ENCODE results near the gene NRP2. TPM values are rescaled to one million over a fixed set of nuclear protein-coding genes. Genes with fewer than 3 reads are reported as not detected.

The NRP2 gene
- total RNA-seq, 2 donors from 2014 or later = 69.7 to 92.4 TPM

- no peaks in the 10 kb centered on the region for H3K27me3 ChIP-seq (ENCODE audit: control insufficient read depth, insufficient read depth, low read length, poor library complexity, severe bottlenecking)
- no peaks in the 10 kb centered on the region for H3K27me3 Mint-ChIP-seq (ENCODE audit: insufficient read depth)
- TF ChIP-seq CTCF (conservative IDR thresholded peaks at IDR 0.05) = no peak
- H3K9me3 ChIP-seq (ENCODE audit: control insufficient read depth, low read length) = no peaks in the 10 kb centered on the region
- 85% methylated on average over 7 to 9 of the region's 9 CpGs for WGBS, 2 experiments (ENCODE audit: insufficient coverage in 1 of 2, insufficient read length in 1 of 2)
- H3K4me1 Mint-ChIP-seq = peaks cover 39% of the 10 kb centered on the region
- no peaks in the 10 kb centered on the region for H3K9me3 Mint-ChIP-seq
- H3K36me3 ChIP-seq (ENCODE audit: control insufficient read depth, insufficient read depth, low read length) = peaks cover 85% of the 10 kb centered on the region
- no peak overlapping the region for H3K4me3 Mint-ChIP-seq
- H3K4me3 ChIP-seq (ENCODE audit: low read length) = no peak overlapping the region
- H3K27ac ChIP-seq (ENCODE audit: low read depth, low read length) = peak overlapping the region; percentile 9
- DNase-seq = no peak
- H3K36me3 Mint-ChIP-seq (ENCODE audit: low read depth) = peaks cover 46% of the 10 kb centered on the region
- peaks cover 10% of the 10 kb centered on the region for H3K4me1 ChIP-seq (ENCODE audit: control insufficient read depth, insufficient read depth, low read length)
- H3K27ac Mint-ChIP-seq = peak overlapping the region; percentile 17
- no peak overlapping the region for H3K9ac ChIP-seq (ENCODE audit: extremely low read depth, low read length, poor library complexity, severe bottlenecking)
These were observed 48.6 kb downstream of the NRP2 start for GRCh38 chr2:205730701-205731582.

GRCh38 chr2:205731583-205731981 lies 49.3 kb downstream of the NRP2 start:
- TF ChIP-seq CTCF (conservative IDR thresholded peaks at IDR 0.05) = no peak
- Mint-ChIP-seq H3K9me3 (no peaks in the 10 kb centered on the region), H3K36me3 (ENCODE audit: low read depth) (peaks cover 44% of the 10 kb centered on the region), H3K4me3 (no peak overlapping the region), H3K4me1 (peaks cover 39% of the 10 kb centered on the region), H3K27ac (no peak overlapping the region), H3K27me3 (ENCODE audit: insufficient read depth) (no peaks in the 10 kb centered on the region)
- Histone ChIP-seq H3K9ac (ENCODE audit: extremely low read depth, low read length, poor library complexity, severe bottlenecking) (no peak overlapping the region), H3K4me3 (ENCODE audit: low read length) (no peak overlapping the region), H3K27me3 (ENCODE audit: control insufficient read depth, insufficient read depth, low read length, poor library complexity, severe bottlenecking) (no peaks in the 10 kb centered on the region), H3K27ac (ENCODE audit: low read depth, low read length) (no peak overlapping the region), H3K4me1 (ENCODE audit: control insufficient read depth, insufficient read depth, low read length) (peaks cover 10% of the 10 kb centered on the region), H3K9me3 (ENCODE audit: control insufficient read depth, low read length) (no peaks in the 10 kb centered on the region), H3K36me3 (ENCODE audit: control insufficient read depth, insufficient read depth, low read length) (peaks cover 82% of the 10 kb centered on the region)
- WGBS, 2 experiments (ENCODE audit: insufficient coverage in 1 of 2, insufficient read length in 1 of 2) = 79 to 83% methylated on average over 4 of the region's 4 CpGs
- no peak for DNase-seq

GRCh38 chr2:205732314-205732713 lies 50.0 kb downstream of the NRP2 start:
- Mint-ChIP-seq H3K27ac (no peak overlapping the region), H3K36me3 (ENCODE audit: low read depth) (peaks cover 42% of the 10 kb centered on the region), H3K4me1 (peaks cover 39% of the 10 kb centered on the region), H3K4me3 (no peak overlapping the region), H3K9me3 (no peaks in the 10 kb centered on the region), H3K27me3 (ENCODE audit: insufficient read depth) (no peaks in the 10 kb centered on the region)
- Histone ChIP-seq H3K36me3 (ENCODE audit: control insufficient read depth, insufficient read depth, low read length) (peaks cover 82% of the 10 kb centered on the region), H3K27ac (ENCODE audit: low read depth, low read length) (no peak overlapping the region), H3K4me1 (ENCODE audit: control insufficient read depth, insufficient read depth, low read length) (peaks cover 10% of the 10 kb centered on the region), H3K27me3 (ENCODE audit: control insufficient read depth, insufficient read depth, low read length, poor library complexity, severe bottlenecking) (no peaks in the 10 kb centered on the region), H3K9me3 (ENCODE audit: control insufficient read depth, low read length) (no peaks in the 10 kb centered on the region), H3K4me3 (ENCODE audit: low read length) (no peak overlapping the region), H3K9ac (ENCODE audit: extremely low read depth, low read length, poor library complexity, severe bottlenecking) (no peak overlapping the region)
- no peak for TF ChIP-seq CTCF (conservative IDR thresholded peaks at IDR 0.05)
- WGBS, 2 experiments (ENCODE audit: insufficient coverage in 1 of 2, insufficient read length in 1 of 2) = 97 to 100% methylated on average over 9 of the region's 9 CpGs
- no peak for DNase-seq

All from endodermal cell (in vitro differentiated cells).